Kidney glomerular epithelial cell (primary cell): ENCODE results near the gene RIC8B.
A peak's percentile ranks its signal among the peaks of the same experiment; 100 is the strongest.

Experiments used
- DNase-seq: peaks from one replicate; lab custom pipeline; 2025; lab: John Stamatoyannopoulos, UW

RIC8B gene

GRCh38 chr12:106801830-106802533, 27.5 kb downstream of the RIC8B start:
- no peak for DNase-seq

- no peak for DNase-seq
These were observed 30.2 kb downstream of the RIC8B start for GRCh38 chr12:106804668-106805067.

- no peak for DNase-seq
These were observed 40.2 kb downstream of the RIC8B start for GRCh38 chr12:106814714-106815113.

DNA sequence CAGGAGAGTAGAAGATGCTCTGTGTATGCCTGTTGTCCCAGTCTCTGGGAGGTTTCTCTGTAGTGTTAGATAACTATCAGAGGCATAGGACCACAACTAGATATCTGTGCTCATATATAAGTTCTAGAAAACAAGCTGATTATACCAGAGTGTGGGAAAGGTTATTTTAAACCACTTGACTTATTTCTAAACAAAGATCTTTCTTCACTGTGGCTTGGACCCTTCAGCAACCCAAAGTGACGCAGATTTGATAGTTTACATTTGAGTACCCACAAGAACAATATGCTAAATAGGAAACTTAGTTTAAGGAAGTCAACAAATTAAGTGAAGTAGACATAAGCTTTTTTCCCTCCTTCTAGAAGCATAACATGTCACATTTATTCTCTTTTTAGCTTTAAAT, 41.3 kb downstream of the RIC8B start:
- DNase-seq: no peak

- DNase-seq: no peak
These were observed 41.7 kb downstream of the RIC8B start for GRCh38 chr12:106816231-106816630.

- DNase-seq: no peak
These were observed 45.5 kb downstream of the RIC8B start for GRCh38 chr12:106819991-106820390.

- DNase-seq: no peak
These were observed 57.2 kb downstream of the RIC8B start for GRCh38 chr12:106831699-106832098.

- no peak for DNase-seq
These were observed 63.3 kb downstream of the RIC8B start for GRCh38 chr12:106837782-106838181.

DNA sequence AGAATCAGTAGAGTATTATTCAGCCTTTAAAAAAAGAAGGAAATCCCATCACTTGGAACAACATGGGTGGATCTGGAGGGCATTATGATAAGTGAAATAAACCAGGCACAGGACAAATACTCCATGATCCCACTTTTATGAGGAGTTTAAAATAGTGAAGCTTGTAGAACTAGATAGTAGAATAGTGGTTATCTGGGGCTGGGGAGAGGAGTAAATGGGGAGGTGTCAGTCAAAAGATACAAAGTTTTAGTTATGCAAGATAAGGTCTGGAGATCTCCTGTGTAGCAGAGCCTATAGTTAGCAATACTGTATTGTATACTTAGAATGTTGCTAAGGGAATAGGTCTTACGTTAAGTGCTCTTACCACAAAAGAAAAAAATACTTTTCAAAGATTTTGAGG, 64.9 kb downstream of the RIC8B start:
- DNase-seq: peak; percentile 6

- peak; percentile 96 for DNase-seq
These were observed 65.8 kb downstream of the RIC8B start for GRCh38 chr12:106840243-106840642.

- DNase-seq: peak; percentile 72
These were observed 67.2 kb downstream of the RIC8B start for GRCh38 chr12:106841510-106842302.

- DNase-seq: no peak
These were observed 71.4 kb downstream of the RIC8B start for GRCh38 chr12:106845902-106846301.

GRCh38 chr12:106847861-106848260, 73.4 kb downstream of the RIC8B start:
- DNase-seq: no peak

DNA sequence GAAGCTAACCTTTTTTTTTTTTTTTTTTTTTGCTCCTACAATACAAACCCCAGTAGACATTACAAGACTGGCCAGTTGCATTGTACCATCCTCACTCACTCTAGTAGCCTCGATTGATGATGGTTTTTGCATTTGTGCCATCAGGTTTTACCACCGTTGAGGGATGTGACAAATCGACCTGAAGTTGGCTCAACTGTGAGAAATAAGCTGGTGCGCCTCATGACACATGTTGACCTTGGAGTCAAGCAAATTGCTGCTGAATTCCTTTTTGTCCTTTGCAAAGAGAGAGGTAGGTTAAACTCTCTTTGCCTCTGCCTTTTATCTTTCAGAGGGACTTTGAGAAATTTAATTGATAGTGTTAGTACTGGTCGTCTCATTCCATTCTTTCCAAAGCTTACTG, 76.8 kb downstream of the RIC8B start:
- no peak for DNase-seq

DNA sequence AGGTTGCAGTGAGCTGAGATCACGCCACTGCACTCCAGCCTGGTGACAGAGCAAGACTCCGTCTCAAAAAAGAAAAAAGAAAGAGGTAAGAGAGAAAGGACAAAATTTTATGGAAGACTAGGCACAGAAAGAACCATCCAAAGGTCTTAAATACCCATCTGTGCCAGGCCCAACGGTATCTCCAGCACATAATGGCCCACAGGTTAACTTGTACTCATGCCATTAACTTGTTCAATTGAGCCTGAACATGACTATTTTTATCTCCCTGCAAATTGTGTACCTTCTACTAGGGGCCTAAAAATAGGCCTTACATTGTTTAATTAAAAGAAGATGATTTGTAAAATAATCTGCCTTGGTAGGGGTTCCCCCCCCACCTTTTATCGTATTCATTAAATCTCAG, 80.2 kb downstream of the RIC8B start:
- DNase-seq: no peak

DNA sequence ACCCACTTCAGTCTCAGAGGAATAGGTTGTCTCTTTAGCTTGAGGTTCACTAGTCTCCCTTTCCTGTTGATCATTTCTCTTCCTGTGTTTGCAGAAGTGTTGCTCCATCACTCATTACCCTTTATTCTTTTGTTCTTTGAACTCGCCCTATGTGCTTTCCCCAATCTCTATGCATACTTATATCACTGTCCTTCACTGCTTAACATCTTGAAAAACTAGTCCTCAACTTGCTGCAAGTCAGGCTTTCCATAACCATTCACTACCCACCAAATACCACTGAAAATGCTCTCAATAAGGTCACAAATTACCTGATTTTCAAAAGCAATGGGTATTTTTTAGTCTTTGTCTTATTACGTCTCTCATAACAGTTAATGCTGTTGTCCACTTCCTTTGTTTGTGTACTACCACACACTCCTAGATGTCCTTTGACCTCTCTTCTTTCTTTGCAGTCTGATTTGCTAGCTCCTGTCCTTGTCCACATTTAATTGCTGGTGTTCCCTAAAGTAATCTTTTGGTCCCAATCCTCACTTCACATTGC, 80.8 kb downstream of the RIC8B start:
- DNase-seq: no peak

DNA sequence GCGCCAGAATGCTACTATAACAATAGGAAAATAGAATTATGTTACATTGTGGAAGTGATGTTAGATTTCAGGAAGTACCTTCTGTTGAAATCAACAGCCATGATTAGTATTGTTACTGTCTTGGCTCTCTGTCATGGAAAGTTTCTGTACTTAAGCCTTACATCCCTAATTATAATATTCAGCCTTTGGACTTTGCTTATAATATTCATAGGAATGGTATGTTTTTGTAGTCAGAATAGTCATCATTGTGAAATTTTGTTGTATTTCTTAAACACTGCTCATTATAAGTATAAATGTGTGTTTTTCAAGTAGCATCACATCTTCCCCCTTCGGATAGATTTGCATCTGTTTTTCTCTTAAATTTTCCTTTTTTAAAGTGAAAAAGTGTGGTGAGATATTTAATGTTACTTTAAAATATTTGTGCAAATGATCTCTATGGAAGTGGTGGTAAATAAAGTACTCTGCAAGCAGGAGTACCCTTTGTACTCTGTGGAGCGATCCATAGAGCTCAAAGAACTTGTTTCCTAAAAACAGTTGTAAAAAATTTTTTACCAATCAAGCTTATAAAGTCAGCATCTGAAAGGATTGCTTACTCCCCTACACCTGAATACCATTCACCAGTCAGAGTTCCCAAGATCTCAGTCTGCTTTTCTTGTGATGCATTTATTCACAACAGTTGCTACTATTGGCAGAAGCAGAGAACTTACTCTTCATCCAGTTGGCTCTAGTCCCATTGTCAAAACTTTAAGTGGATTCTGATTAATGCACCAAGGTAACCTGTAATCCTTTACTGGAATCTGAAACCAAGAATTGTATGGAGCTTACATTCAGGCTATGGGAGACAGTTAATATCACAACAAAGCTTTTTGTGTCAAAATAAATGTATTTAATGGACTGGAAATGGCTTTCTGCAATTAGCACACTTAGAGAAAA, 87.8 kb downstream of the RIC8B start:
- peak; percentile 5 for DNase-seq

- no peak for DNase-seq
These were observed 88.7 kb downstream of the RIC8B start for GRCh38 chr12:106863189-106863588.

GRCh38 chr12:106865683-106866082, 91.2 kb downstream of the RIC8B start:
- DNase-seq: no peak

GRCh38 chr12:106866426-106867080, 92.1 kb downstream of the RIC8B start:
- DNase-seq: no peak

DNA sequence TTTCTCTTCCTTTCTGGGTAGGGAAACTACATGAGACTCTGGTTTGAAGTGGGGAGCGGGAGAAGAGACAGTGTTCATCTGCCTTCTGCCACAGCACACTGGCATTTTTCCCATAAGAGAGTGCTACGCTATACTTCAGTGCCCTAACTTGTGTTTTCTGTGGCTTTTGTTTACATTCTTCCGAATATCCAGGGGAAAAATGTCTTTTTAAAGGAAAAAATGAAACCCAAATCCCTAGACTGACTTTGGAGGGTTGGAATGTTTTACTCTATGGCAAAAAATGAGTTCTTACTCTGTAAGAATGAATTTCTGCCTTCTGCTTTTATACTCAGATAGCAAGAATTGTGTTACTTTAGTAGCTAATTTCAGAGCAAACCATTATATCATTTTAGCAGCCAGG, 93.2 kb downstream of the RIC8B start:
- DNase-seq: no peak
